Tibial nerve (tissue), 4 donors: ENCODE measurements around the gene CEMIP2. TPM values are rescaled to one million over a fixed set of nuclear protein-coding genes. Genes with fewer than 3 reads are reported as not detected.

Source experiments
- DNase-seq, 2 donors: peaks; one replicate each; pipeline ENCODE4 v3.0.0-alpha.2; 2019; ENCODE audit warnings: low spot score in 2 of 2
- H3K27ac ChIP-seq, 4 donors: fragments of 200-600 bp; sonication (generic) in 3 of 4; one replicate each; pipeline ENCODE4 v1.5.1; 2017 to 2019; ENCODE audit warnings: mild to moderate bottlenecking in 1 of 4
- H3K27me3 ChIP-seq, 2 donors: fragments of 200-600 bp; sonication (generic) in 1 of 2; one replicate each; pipeline versions ENCODE4 v1.5.1 to v1.6.0; 2017 to 2019
- H3K36me3 ChIP-seq, 3 donors: fragments of 200-600 bp; sonication (generic); one replicate each; pipeline ENCODE4 v1.5.1; 2018 to 2019
- H3K4me1 ChIP-seq, 4 donors: fragments of 200-600 bp; sonication (generic) in 3 of 4; one replicate each; pipeline ENCODE4 v1.5.1; 2017 to 2019
- H3K4me3 ChIP-seq, 4 donors: fragments of 200-600 bp; sonication (generic) in 3 of 4; one replicate each; pipeline ENCODE4 v1.5.1; 2017 to 2019; ENCODE audit warnings: mild to moderate bottlenecking in 1 of 4, moderate library complexity in 1 of 4
- H3K9me3 ChIP-seq, 4 donors: fragments of 200-600 bp; sonication (generic) in 3 of 4; one replicate each; pipeline ENCODE4 v1.5.1; 2017 to 2019
- EP300 ChIP-seq, 2 donors: sonication (generic); formaldehyde crosslinking; IDR thresholded peaks; one replicate each; pipeline ENCODE4 v1.6.1; 2017; ENCODE audit warnings: antibody characterized with exemption in 2 of 2, mild to moderate bottlenecking in 1 of 2
- POLR2A ChIP-seq, 2 donors: fragments of 450-650 bp; IDR thresholded peaks; one replicate each; pipeline ENCODE4 v1.6.1; 2017; ENCODE audit warnings: antibody characterized with exemption in 2 of 2, mild to moderate bottlenecking in 2 of 2, moderate library complexity in 2 of 2
- WGBS, 2 donors: methylation state at CpG; one replicate each; pipeline ENCODE4 v1.1.5; 2018; 5-methylcytosine and 5-hydroxymethylcytosine counted together
- total RNA-seq, 4 donors: library from RNA; depleted of rRNA; stranded (reverse); fragments of >200 nt; gene quantifications; one replicate each; pipeline ENCODE4 v1.1.0, GENCODE V29; 2016
- TF ChIP-seq, protein P1 (sequence below), 5 experiments: fragments of 200-600 bp in 3 of 5; fragments of 450-650 bp in 2 of 5; sonication (generic) in 3 of 5; IDR thresholded peaks; one replicate each; pipeline ENCODE4 v1.5.1; 2016 to 2019; ENCODE audit warnings: antibody characterized with exemption in 5 of 5, mild to moderate bottlenecking in 3 of 5, moderate library complexity in 2 of 5

The CEMIP2 gene
- total RNA-seq, 4 donors from 2014 or later, result 107 to 126 (median 118) TPM

DNA sequence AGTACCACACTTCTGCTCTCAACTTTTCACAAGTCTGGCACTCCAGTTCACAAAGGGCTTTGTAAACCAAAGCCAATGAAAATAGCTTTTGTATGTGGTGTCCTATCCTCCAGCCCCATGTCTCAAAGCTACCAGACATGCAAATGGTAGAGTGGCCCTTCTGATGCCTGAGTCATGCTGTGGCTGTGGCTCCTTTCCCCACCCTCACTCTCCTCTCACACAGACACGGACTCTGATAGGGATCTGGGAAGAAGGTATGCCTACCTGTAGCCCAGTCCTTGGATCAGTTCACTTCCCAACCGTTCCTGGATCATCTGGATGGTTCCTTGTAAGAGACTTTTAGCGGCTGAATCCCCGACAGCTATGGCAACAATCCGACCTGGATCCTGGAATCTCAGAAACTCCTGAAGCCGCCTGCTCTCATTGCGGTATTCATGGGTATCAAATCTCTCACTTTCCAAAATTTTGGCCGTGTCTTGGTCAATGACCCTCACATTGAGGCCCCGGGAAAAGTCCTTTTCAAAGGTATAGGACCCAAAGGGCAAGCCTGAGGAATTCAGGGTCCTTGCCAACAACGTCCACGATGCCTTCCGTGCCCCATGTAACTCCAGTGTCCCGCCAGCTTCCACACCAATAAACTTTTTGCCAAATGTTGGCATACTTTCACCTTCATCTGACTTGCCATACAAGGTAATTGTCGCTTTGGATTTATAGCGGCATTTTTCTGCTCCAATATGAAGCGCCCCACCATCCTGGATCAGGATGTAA, 23.4 kb downstream of the CEMIP2 start:
- DNase-seq, result no peak
- no peaks in the 10 kb centered on the region for H3K9me3 ChIP-seq
- 90 to 95% methylated on average over 16 of the region's 16 CpGs for WGBS, 2 donors
- no peak overlapping the region for H3K4me3 ChIP-seq
- no peak for TF ChIP-seq POLR2A (IDR thresholded peaks at IDR 0.05)
- TF ChIP-seq, protein P1, sequence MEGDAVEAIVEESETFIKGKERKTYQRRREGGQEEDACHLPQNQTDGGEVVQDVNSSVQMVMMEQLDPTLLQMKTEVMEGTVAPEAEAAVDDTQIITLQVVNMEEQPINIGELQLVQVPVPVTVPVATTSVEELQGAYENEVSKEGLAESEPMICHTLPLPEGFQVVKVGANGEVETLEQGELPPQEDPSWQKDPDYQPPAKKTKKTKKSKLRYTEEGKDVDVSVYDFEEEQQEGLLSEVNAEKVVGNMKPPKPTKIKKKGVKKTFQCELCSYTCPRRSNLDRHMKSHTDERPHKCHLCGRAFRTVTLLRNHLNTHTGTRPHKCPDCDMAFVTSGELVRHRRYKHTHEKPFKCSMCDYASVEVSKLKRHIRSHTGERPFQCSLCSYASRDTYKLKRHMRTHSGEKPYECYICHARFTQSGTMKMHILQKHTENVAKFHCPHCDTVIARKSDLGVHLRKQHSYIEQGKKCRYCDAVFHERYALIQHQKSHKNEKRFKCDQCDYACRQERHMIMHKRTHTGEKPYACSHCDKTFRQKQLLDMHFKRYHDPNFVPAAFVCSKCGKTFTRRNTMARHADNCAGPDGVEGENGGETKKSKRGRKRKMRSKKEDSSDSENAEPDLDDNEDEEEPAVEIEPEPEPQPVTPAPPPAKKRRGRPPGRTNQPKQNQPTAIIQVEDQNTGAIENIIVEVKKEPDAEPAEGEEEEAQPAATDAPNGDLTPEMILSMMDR (IDR thresholded peaks at IDR 0.05), result no peak
- TF ChIP-seq EP300 (IDR thresholded peaks at IDR 0.05), result peak in 1 of 2 donors; percentile 22
- no peaks in the 10 kb centered on the region for H3K27me3 ChIP-seq
- peaks cover 0 to 24% (median 0%) of the 10 kb centered on the region in 3 donors for H3K36me3 ChIP-seq
- H3K27ac ChIP-seq, result peak overlapping the region in 3 of 4 donors; percentile 1 to 79 (median 30)
- H3K4me1 ChIP-seq, result peaks cover 0 to 54% (median 2%) of the 10 kb centered on the region in 4 donors

DNA sequence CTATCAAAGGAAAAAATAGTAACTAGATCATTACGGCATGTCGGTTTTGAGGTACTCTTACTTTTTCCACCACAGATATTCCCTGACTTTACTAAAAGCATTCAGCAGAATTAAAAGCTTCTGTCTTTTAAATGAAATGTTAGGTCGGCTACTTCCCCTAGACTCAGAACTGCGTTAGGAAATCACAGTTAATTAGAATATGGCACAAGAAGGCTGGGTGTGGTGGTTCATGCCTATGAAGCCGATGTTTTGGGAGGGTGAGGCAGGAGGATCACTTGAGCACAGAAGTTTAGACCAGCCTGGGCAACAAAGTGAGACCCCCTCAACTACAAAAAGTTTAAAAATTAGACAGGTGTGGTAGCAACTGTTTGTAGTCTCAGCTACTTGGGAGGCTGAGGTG, 24.4 kb downstream of the CEMIP2 start:
- TF ChIP-seq EP300 (IDR thresholded peaks at IDR 0.05), result no peak
- TF ChIP-seq POLR2A (IDR thresholded peaks at IDR 0.05), result no peak
- Histone ChIP-seq H3K27ac (peak overlapping the region in 1 of 4 donors; percentile 79), H3K36me3 (peaks cover 0 to 28% (median 0%) of the 10 kb centered on the region in 3 donors), H3K4me1 (peaks cover 0 to 52% (median 2%) of the 10 kb centered on the region in 4 donors), H3K4me3 (no peak overlapping the region), H3K9me3 (no peaks in the 10 kb centered on the region), H3K27me3 (no peaks in the 10 kb centered on the region)
- 88 to 89% methylated on average over 5 of the region's 5 CpGs for WGBS, 2 donors
- no peak for DNase-seq

DNA sequence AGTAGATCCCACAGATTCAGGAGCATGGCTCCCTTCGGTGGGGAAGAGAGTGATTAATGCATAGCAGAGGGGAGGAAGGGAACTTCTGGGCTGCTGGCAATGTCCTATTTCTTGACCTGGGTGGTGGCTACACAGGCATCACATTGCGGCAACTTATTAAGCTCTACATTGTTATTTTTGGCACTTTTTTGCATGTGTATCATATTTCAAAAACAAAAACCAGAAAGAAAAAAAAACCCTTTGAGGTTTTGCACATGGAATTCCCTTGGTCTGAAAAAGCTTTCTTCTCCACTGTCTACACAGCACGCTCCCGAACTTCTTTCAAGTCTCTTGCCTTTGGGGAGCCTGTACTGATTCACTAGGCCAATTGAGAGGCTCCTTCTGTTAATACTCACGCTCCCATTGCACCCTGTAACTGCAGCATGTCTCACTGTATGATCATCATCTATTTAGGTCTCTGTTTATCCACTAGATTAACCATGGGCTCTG, 25.1 kb downstream of the CEMIP2 start:
- no peak for DNase-seq
- peaks cover 0 to 33% (median 0%) of the 10 kb centered on the region in 3 donors for H3K36me3 ChIP-seq
- 43 to 45% methylated on average over 5 of the region's 5 CpGs for WGBS, 2 donors
- peak in 1 of 2 donors; percentile 25 for TF ChIP-seq EP300 (IDR thresholded peaks at IDR 0.05)
- TF ChIP-seq POLR2A (IDR thresholded peaks at IDR 0.05), result no peak
- TF ChIP-seq, protein P1 (IDR thresholded peaks at IDR 0.05), result no peak
- H3K9me3 ChIP-seq, result no peaks in the 10 kb centered on the region
- peak overlapping the region in 2 of 4 donors; percentile 37 to 79 for H3K27ac ChIP-seq
- no peak overlapping the region for H3K4me3 ChIP-seq
- no peaks in the 10 kb centered on the region for H3K27me3 ChIP-seq
- H3K4me1 ChIP-seq, result peaks cover 0 to 45% (median 2%) of the 10 kb centered on the region in 4 donors

DNA sequence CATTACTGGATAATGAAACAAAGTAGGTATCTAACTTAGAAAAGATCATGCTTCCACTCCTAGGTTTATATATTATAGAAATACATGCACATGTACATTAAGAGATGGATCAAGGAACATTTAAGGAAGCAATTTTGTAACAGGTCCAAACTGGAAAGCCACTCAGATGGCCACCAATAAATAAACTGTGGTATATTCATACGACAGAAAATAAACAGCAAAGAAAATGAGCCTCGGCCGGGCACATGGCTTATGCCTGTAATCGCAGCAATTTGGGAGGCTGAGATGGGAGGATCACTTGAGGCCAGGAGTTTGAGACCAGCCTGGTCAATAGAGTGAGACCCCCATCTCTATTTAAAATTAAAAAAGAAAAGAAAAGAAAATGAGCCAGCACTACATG, 25.6 kb downstream of the CEMIP2 start:
- Histone ChIP-seq H3K4me1 (peaks cover 0 to 42% (median 2%) of the 10 kb centered on the region in 4 donors), H3K27me3 (no peaks in the 10 kb centered on the region), H3K36me3 (peaks cover 0 to 38% (median 0%) of the 10 kb centered on the region in 3 donors), H3K4me3 (no peak overlapping the region), H3K27ac (peak overlapping the region in 2 of 4 donors; percentile 42 to 79), H3K9me3 (no peaks in the 10 kb centered on the region)
- DNase-seq, result no peak
- 68 to 78% methylated on average over 4 of the region's 4 CpGs for WGBS, 2 donors
- TF ChIP-seq EP300 (IDR thresholded peaks at IDR 0.05) (no peak), POLR2A (IDR thresholded peaks at IDR 0.05) (no peak)
- TF ChIP-seq, protein P1 (IDR thresholded peaks at IDR 0.05), result no peak

DNA sequence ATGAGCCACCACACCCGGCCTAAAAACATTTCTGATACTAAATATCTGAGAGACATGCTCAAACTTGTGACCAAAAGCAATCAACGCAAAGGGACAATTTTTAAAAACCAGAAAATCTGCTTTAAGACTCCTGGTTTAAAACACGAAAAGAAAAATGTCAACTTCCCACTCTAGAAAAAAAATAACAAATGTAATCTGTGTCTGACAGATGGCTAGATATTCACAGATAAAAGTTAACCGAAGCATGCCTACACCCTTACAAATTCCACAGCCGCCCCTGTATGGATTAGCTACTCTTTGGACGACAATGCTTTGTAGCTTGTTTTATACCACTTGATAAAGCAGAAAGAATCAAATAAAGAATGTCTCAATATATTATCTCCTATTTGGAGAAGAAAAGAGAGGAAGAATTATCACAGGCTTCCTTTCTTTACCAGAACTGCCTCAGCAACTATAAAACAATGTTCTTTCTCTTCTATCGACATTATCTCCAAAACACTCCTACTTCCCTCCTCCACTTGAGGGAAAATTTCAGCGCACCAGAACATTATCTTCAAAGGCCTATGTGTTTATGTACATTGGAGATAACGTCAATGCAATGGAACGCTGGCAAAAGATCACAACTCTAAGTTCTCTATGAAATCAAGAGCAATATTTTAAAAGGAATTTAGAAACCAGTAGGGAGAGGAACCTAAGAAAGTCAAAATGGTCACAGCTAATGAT, 26.2 kb downstream of the CEMIP2 start:
- no peak overlapping the region for H3K4me3 ChIP-seq
- peak overlapping the region; percentile 13 to 79 (median 44) for H3K27ac ChIP-seq
- no peaks in the 10 kb centered on the region for H3K9me3 ChIP-seq
- WGBS, 2 donors, result 50 to 52% methylated on average over 10 of the region's 10 CpGs
- peaks cover 0 to 36% (median 2%) of the 10 kb centered on the region in 4 donors for H3K4me1 ChIP-seq
- DNase-seq, result no peak
- H3K27me3 ChIP-seq, result no peaks in the 10 kb centered on the region
- H3K36me3 ChIP-seq, result peaks cover 0 to 38% (median 0%) of the 10 kb centered on the region in 3 donors
- TF ChIP-seq POLR2A (IDR thresholded peaks at IDR 0.05) (no peak), EP300 (IDR thresholded peaks at IDR 0.05) (peak in 1 of 2 donors; percentile 19)
- TF ChIP-seq, protein P1 (IDR thresholded peaks at IDR 0.05), result no peak
